ENCODE data around the gene IL1RAP. TPM values are rescaled to one million over a fixed set of nuclear protein-coding genes. Genes with fewer than 3 reads are reported as not detected.

IL1RAP gene
- polyA plus RNA-seq, 1 donor, result 9.7 TPM

DNA sequence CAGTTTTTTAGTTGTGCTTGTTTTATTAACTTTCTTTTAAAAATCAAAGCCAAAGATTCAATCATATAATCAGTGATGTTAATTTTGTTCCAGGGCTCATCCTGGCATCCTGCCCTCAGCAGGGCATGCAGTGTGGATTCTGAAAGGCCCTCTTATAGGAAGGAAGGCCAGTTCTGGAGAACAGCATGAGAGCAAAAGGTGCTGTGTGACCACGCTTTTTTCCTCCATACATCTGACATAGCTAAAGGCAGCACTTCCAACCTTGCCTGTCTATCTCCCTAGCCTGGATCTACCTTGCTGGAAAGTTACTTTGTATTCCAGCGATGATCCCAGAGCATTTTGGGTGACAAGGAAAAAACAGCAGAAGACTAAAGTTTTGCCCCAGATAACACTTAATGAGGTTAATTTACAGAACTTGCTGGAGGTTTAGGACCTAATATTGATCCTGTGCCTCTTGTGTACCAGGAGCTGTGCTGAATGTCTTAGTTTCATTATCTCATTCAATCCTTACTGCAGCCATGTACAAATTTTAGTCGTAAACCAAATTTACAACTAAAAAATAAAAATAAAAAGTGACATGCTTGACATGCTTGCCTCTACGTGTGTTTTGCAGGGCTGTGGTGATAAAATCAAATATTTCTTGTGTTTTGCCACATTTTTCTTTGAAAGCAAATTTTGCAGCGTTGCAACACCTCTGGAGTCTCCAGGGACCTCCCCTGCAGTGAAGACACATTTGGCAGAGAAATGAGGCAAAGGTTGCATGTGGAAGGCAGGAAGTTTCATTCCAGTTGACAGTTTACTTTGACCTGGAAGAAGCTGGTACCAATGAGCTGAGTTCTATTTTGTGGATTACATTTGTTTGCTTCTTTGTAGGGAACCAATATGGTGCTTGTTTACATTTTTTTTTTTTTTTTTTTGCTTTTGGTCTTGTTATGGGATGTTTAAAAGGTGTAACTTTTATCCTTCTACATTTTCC, 13.2 kb downstream of the IL1RAP start:
- Histone ChIP-seq H3K27ac (ENCODE audit: low read length) (no peak overlapping the region), H3K9me3 (ENCODE audit: control insufficient read depth, low read depth, low read length) (no peaks in the 10 kb centered on the region), H3K27me3 (ENCODE audit: control insufficient read depth, insufficient read depth, low read length) (no peaks in the 10 kb centered on the region), H3K4me3 (ENCODE audit: low read length) (no peak overlapping the region), H3K36me3 (ENCODE audit: control insufficient read depth, insufficient read depth, low read length) (no peaks in the 10 kb centered on the region), H3K4me1 (ENCODE audit: control insufficient read depth, insufficient read depth, low read length) (no peaks in the 10 kb centered on the region)
- DNase-seq, result no peak
- WGBS (ENCODE audit: insufficient coverage, low lambda C conversion rate), result 92% methylated on average over 2 of the region's 5 CpGs

- Histone ChIP-seq H3K27me3 (ENCODE audit: control insufficient read depth, insufficient read depth, low read length) (no peaks in the 10 kb centered on the region), H3K27ac (ENCODE audit: low read length) (no peak overlapping the region), H3K9me3 (ENCODE audit: control insufficient read depth, low read depth, low read length) (no peaks in the 10 kb centered on the region), H3K36me3 (ENCODE audit: control insufficient read depth, insufficient read depth, low read length) (no peaks in the 10 kb centered on the region), H3K4me1 (ENCODE audit: control insufficient read depth, insufficient read depth, low read length) (no peaks in the 10 kb centered on the region), H3K4me3 (ENCODE audit: low read length) (no peak overlapping the region)
- WGBS (ENCODE audit: insufficient coverage, low lambda C conversion rate), result no CpG with 5 or more reads among the region's 3 CpGs
- no peak for DNase-seq
Observed at GRCh38 chr3:190528706-190529105, 14.8 kb downstream of the IL1RAP start.

DNA sequence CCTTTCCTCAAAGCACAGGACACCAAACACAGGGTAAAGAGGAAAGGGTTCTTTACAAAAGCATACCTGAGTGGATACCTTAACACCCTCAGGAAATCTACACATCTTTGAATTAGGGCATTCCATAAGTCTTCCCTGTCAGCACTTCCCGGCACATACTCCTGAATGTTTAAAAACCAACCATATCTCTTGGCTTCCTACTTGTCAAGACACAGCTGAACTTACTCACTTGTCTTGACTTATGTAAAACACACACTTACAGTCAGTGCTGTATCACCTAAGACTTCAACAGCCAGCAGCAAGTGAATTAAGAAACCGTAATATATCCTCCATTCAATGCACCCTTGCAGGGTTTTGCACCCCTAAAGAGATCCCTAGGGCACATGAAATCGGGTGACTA, 17.5 kb downstream of the IL1RAP start:
- H3K27me3 ChIP-seq (ENCODE audit: control insufficient read depth, insufficient read depth, low read length), result no peaks in the 10 kb centered on the region
- no peak overlapping the region for H3K4me3 ChIP-seq (ENCODE audit: low read length)
- no peaks in the 10 kb centered on the region for H3K4me1 ChIP-seq (ENCODE audit: control insufficient read depth, insufficient read depth, low read length)
- H3K9me3 ChIP-seq (ENCODE audit: control insufficient read depth, low read depth, low read length), result no peaks in the 10 kb centered on the region
- no peak overlapping the region for H3K27ac ChIP-seq (ENCODE audit: low read length)
- WGBS (ENCODE audit: insufficient coverage, low lambda C conversion rate), result no CpG with 5 or more reads among the region's 3 CpGs
- H3K36me3 ChIP-seq (ENCODE audit: control insufficient read depth, insufficient read depth, low read length), result no peaks in the 10 kb centered on the region
- DNase-seq, result no peak

DNA sequence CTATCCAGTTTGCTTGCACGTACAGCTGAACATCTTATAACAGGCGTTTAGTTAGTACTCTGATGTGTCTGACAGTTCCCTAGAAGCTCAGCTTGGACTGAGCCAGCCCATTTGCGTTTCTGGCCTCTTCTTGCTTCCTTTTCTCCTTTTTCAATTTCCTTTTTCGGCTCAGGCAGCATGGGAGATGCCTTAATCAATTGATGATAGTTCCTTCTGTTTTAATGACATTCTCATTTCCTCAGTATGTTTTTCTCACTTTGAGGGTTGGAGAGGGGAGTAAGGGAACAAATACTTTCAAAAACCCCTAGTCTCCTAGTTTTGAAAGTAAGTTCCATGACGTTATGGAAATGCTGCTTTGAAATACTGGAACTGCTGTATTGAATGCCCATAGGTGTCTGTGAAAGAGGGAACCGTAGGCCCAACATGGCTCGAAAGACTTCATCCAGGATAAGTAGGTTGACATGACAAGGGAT, 18.9 kb downstream of the IL1RAP start:
- Histone ChIP-seq H3K27me3 (ENCODE audit: control insufficient read depth, insufficient read depth, low read length) (no peaks in the 10 kb centered on the region), H3K36me3 (ENCODE audit: control insufficient read depth, insufficient read depth, low read length) (no peaks in the 10 kb centered on the region), H3K4me3 (ENCODE audit: low read length) (no peak overlapping the region), H3K4me1 (ENCODE audit: control insufficient read depth, insufficient read depth, low read length) (no peaks in the 10 kb centered on the region), H3K9me3 (ENCODE audit: control insufficient read depth, low read depth, low read length) (no peaks in the 10 kb centered on the region), H3K27ac (ENCODE audit: low read length) (no peak overlapping the region)
- 100% methylated on average over 2 of the region's 7 CpGs for WGBS (ENCODE audit: insufficient coverage, low lambda C conversion rate)
- no peak for DNase-seq

DNA sequence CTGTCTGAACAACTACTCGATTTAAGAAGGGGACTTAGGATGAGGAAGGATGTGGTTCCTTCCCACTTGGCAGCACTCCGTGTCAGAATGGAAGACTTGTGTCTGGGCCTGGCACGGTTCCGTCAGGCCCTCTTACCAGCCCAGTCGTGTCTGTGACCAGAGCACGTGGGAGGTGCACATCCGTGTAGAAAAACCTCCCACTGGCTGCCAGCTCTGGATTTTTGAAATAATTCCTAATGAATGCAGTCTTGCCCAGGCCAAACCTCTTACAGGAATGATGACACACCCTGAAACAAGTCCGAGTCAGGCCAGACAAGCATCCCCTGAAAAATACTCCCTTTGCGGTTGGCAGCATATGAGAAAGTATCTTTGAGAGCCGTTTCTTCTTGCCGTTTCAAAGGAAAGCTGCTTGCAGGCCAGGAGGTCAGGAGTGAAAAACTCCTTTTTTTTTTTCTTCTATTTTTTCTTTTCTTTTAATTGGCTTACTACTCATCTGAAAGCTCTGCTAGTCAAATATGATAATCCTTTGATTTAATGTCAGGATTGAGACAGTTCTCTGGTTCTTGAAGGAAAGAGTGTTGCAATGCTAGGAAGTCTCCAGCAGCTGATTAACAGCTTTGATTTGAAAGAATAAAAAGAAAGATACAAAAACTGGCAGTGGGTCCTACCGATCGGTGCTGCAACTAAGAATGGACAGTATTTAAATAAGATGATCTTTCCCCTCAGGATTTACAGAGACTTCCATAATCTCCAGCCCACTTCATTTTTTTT, 19.8 kb downstream of the IL1RAP start:
- Histone ChIP-seq H3K4me3 (ENCODE audit: low read length) (no peak overlapping the region), H3K9me3 (ENCODE audit: control insufficient read depth, low read depth, low read length) (no peaks in the 10 kb centered on the region), H3K4me1 (ENCODE audit: control insufficient read depth, insufficient read depth, low read length) (no peaks in the 10 kb centered on the region), H3K27me3 (ENCODE audit: control insufficient read depth, insufficient read depth, low read length) (no peaks in the 10 kb centered on the region), H3K36me3 (ENCODE audit: control insufficient read depth, insufficient read depth, low read length) (no peaks in the 10 kb centered on the region), H3K27ac (ENCODE audit: low read length) (no peak overlapping the region)
- DNase-seq, result no peak
- 83% methylated on average over 2 of the region's 13 CpGs for WGBS (ENCODE audit: insufficient coverage, low lambda C conversion rate)

GRCh38 chr3:190534386-190534785, 20.5 kb downstream of the IL1RAP start:
- 60% methylated on average over 1 of the region's 4 CpGs for WGBS (ENCODE audit: insufficient coverage, low lambda C conversion rate)
- no peak for DNase-seq
- Histone ChIP-seq H3K4me1 (ENCODE audit: control insufficient read depth, insufficient read depth, low read length) (no peaks in the 10 kb centered on the region), H3K27me3 (ENCODE audit: control insufficient read depth, insufficient read depth, low read length) (no peaks in the 10 kb centered on the region), H3K4me3 (ENCODE audit: low read length) (no peak overlapping the region), H3K9me3 (ENCODE audit: control insufficient read depth, low read depth, low read length) (no peaks in the 10 kb centered on the region), H3K36me3 (ENCODE audit: control insufficient read depth, insufficient read depth, low read length) (no peaks in the 10 kb centered on the region), H3K27ac (ENCODE audit: low read length) (no peak overlapping the region)

DNA sequence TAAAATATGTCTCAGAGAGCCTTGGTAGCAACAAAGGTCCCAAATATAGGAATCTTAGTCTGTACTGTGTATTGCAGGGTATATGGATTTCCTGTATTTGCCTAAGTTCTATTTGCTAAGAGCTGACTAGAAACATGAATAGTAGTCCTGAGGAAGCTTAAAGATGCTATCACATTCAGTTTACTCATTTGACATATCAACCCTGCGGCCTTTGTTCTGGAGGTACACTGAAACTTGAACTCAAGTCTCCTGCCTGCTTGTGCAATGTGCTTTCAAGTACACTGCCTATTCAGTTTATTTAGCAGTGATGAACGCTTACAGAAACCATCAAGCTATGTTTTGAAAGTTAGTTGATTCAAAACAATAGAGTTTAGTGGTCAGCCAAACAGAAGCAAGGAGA, 21.1 kb downstream of the IL1RAP start:
- WGBS (ENCODE audit: insufficient coverage, low lambda C conversion rate), result no CpG with 5 or more reads among the region's 2 CpGs

DNA sequence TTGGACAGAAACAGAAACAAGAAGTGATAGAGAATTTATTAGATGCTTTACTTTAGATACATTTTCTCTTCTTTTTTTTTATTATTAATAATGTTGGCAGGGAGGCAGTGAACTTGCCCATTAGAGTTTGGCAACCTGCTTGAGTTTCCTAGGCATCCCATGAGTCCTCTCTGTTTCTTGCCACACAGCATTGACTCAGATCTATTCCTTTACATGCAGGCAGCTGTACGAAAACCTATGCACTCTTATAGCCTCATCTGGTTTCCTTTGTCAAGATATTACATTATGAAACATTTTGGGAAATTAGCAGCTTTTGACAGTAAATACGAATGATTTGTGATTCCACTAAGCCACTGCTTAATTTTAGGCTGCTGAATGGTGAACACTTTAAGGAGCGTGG, 23.3 kb downstream of the IL1RAP start:
- no CpG with 5 or more reads among the region's 3 CpGs for WGBS (ENCODE audit: insufficient coverage, low lambda C conversion rate)
- no peaks in the 10 kb centered on the region for H3K4me1 ChIP-seq (ENCODE audit: control insufficient read depth, insufficient read depth, low read length)
- no peaks in the 10 kb centered on the region for H3K27me3 ChIP-seq (ENCODE audit: control insufficient read depth, insufficient read depth, low read length)
- no peak for DNase-seq
- no peak overlapping the region for H3K4me3 ChIP-seq (ENCODE audit: low read length)
- H3K9me3 ChIP-seq (ENCODE audit: control insufficient read depth, low read depth, low read length), result no peaks in the 10 kb centered on the region
- no peak overlapping the region for H3K27ac ChIP-seq (ENCODE audit: low read length)
- no peaks in the 10 kb centered on the region for H3K36me3 ChIP-seq (ENCODE audit: control insufficient read depth, insufficient read depth, low read length)

More for the DNA sequence above, 21.1 kb downstream of the IL1RAP start:
- Histone ChIP-seq H3K27me3 (ENCODE audit: control insufficient read depth, insufficient read depth, low read length) (no peaks in the 10 kb centered on the region), H3K36me3 (ENCODE audit: control insufficient read depth, insufficient read depth, low read length) (no peaks in the 10 kb centered on the region), H3K4me1 (ENCODE audit: control insufficient read depth, insufficient read depth, low read length) (no peaks in the 10 kb centered on the region), H3K4me3 (ENCODE audit: low read length) (no peak overlapping the region), H3K9me3 (ENCODE audit: control insufficient read depth, low read depth, low read length) (no peaks in the 10 kb centered on the region), H3K27ac (ENCODE audit: low read length) (no peak overlapping the region)
- DNase-seq, result no peak

DNA sequence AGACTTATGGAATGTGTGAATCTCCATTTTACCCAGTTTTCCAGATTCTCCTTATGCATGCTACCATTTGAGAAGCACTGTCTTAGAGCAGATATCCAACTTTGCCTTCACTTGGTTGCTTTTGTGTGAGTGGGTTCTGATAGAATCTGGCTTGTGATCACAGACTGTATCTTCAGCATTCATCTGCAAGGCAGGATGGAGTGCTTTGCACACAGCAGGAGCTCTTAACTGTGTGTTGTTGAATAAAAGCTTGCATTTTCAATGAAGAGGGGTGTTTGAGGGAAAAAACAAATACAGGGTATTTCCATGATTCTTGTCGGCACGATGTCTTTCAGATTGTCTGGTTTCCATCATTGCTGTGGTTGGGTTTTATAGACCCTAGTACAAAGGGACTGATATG, 24.4 kb downstream of the IL1RAP start:
- Histone ChIP-seq H3K27me3 (ENCODE audit: control insufficient read depth, insufficient read depth, low read length) (no peaks in the 10 kb centered on the region), H3K27ac (ENCODE audit: low read length) (no peak overlapping the region), H3K4me1 (ENCODE audit: control insufficient read depth, insufficient read depth, low read length) (no peaks in the 10 kb centered on the region), H3K4me3 (ENCODE audit: low read length) (no peak overlapping the region), H3K36me3 (ENCODE audit: control insufficient read depth, insufficient read depth, low read length) (no peaks in the 10 kb centered on the region), H3K9me3 (ENCODE audit: control insufficient read depth, low read depth, low read length) (no peaks in the 10 kb centered on the region)
- DNase-seq, result no peak
- no CpG with 5 or more reads among the region's 2 CpGs for WGBS (ENCODE audit: insufficient coverage, low lambda C conversion rate)

DNA sequence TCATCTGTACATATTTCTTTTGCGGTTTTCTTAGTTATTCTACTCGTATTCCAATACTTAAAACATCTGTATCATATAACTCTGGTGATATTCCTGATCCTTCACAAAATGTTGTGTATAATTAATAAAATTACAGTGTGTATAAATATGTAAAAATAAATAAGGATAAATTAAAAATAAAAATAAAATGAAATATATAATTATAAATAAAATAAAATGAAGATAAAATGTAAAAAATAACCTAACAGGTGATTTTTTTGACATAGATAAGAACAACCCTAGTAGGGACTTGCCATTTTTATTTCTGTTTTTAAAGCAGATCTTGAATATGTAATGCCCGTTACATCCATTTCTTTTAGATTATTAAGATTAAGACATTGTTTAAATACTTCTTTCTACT, 25.6 kb downstream of the IL1RAP start:
- Histone ChIP-seq H3K36me3 (ENCODE audit: control insufficient read depth, insufficient read depth, low read length) (no peaks in the 10 kb centered on the region), H3K4me1 (ENCODE audit: control insufficient read depth, insufficient read depth, low read length) (peaks cover 9% of the 10 kb centered on the region), H3K4me3 (ENCODE audit: low read length) (no peak overlapping the region), H3K9me3 (ENCODE audit: control insufficient read depth, low read depth, low read length) (no peaks in the 10 kb centered on the region), H3K27me3 (ENCODE audit: control insufficient read depth, insufficient read depth, low read length) (no peaks in the 10 kb centered on the region), H3K27ac (ENCODE audit: low read length) (no peak overlapping the region)
- DNase-seq, result no peak
- WGBS (ENCODE audit: insufficient coverage, low lambda C conversion rate), result 100% methylated on average over 3 of the region's 3 CpGs

All from large intestine (tissue), 3 donors.